GM19099 (cell line): ENCODE results near the gene FBXW9.

Source experiments
- POLR2A ChIP-seq: IDR thresholded peaks from 3 replicates; pipeline ENCODE4 v1.6.1; 2011; ENCODE audit warnings: low read depth; ENCODE audit not compliant: insufficient read length; ENCODE audit errors: extremely low read depth

Gene FBXW9

GRCh38 chr19:12648088-12648487, 48.3 kb downstream of the FBXW9 start:
- TF ChIP-seq POLR2A: no peak

GRCh38 chr19:12647490-12648071, 48.9 kb downstream of the FBXW9 start:
- TF ChIP-seq POLR2A: no peak

GRCh38 chr19:12647047-12647446, 49.4 kb downstream of the FBXW9 start:
- no peak for TF ChIP-seq POLR2A

GRCh38 chr19:12646551-12646950, 49.9 kb downstream of the FBXW9 start:
- no peak for TF ChIP-seq POLR2A

GRCh38 chr19:12642506-12642905, 53.9 kb downstream of the FBXW9 start:
- no peak for TF ChIP-seq POLR2A

- no peak for TF ChIP-seq POLR2A
These were observed 55.0 kb downstream of the FBXW9 start for GRCh38 chr19:12641456-12641855.

- TF ChIP-seq POLR2A: no peak
These were observed 56.4 kb downstream of the FBXW9 start for GRCh38 chr19:12639901-12640613.
